MM.1S (cell line): ENCODE data around the gene ADD2.

Source experiments
- DNase-seq: peaks from one replicate; pipeline ENCODE4 v3.0.0-alpha.2; 2015
- H2AFZ ChIP-seq: fragments of 300-600 bp; sonication (generic); 2 replicates; pipeline ENCODE4 v1.6.0; 2016; ENCODE audit warnings: antibody characterized with exemption, low read length
- H3F3A ChIP-seq: fragments of 300-600 bp; sonication (generic); 2 replicates; pipeline ENCODE4 v1.6.1; 2016; ENCODE audit warnings: mild to moderate bottlenecking, antibody characterized with exemption, low read length, moderate library complexity, mixed read lengths; ENCODE audit not compliant: insufficient read depth
- H3K27ac ChIP-seq: fragments of 300-600 bp; sonication (generic); 2 replicates; pipeline ENCODE4 v1.5.1; 2016; ENCODE audit warnings: mild to moderate bottlenecking, low read length
- H3K27me3 ChIP-seq: fragments of 300-600 bp; sonication (generic); replicated peaks from 2 replicates; pipeline ENCODE4 v1.6.0; 2016; ENCODE audit warnings: low read length; ENCODE audit not compliant: insufficient read depth
- H3K36me3 ChIP-seq: fragments of 300-600 bp; sonication (generic); replicated peaks from 2 replicates; pipeline ENCODE4 v1.6.1; 2016; ENCODE audit warnings: mild to moderate bottlenecking, low read length, mixed read lengths; ENCODE audit not compliant: insufficient read depth
- H3K4me1 ChIP-seq: fragments of 300-600 bp; sonication (generic); 2 replicates; pipeline ENCODE4 v1.6.1; 2016; ENCODE audit warnings: low read length, mixed read lengths
- H3K4me2 ChIP-seq: fragments of 300-600 bp; sonication (generic); 2 replicates; pipeline ENCODE4 v1.6.0; 2016; ENCODE audit warnings: low read depth, low read length
- H3K4me3 ChIP-seq: fragments of 300-600 bp; sonication (generic); 2 replicates; pipeline ENCODE4 v1.5.1; 2016; ENCODE audit warnings: low read length, mixed read lengths
- H3K79me2 ChIP-seq: fragments of 300-600 bp; sonication (generic); 2 replicates; pipeline ENCODE4 v1.6.1; 2016; ENCODE audit warnings: mixed run types, low read length, mixed read lengths
- H3K9ac ChIP-seq: fragments of 300-600 bp; sonication (generic); 2 replicates; pipeline ENCODE4 v1.6.1; 2016; ENCODE audit warnings: low read length, mixed read lengths
- H3K9me2 ChIP-seq: fragments of 300-600 bp; sonication (generic); replicated peaks from 2 replicates; pipeline ENCODE4 v1.6.1; 2016; ENCODE audit warnings: mild to moderate bottlenecking, low read length, mixed read lengths; ENCODE audit not compliant: insufficient read depth
- H3K9me3 ChIP-seq: fragments of 300-600 bp; sonication (generic); replicated peaks from 2 replicates; pipeline ENCODE4 v1.6.1; 2016; ENCODE audit warnings: mild to moderate bottlenecking, low read length, mixed read lengths; ENCODE audit not compliant: insufficient read depth
- H4K20me1 ChIP-seq: fragments of 300-600 bp; sonication (generic); 2 replicates; pipeline ENCODE4 v1.6.1; 2016; ENCODE audit warnings: mild to moderate bottlenecking, low read length, moderate library complexity, mixed read lengths; ENCODE audit not compliant: insufficient read depth
- CTCF ChIP-seq: fragments of 300-600 bp; sonication (generic); IDR thresholded peaks from 2 replicates; pipeline ENCODE4 v1.5.1; 2016; ENCODE audit warnings: antibody characterized with exemption, low read length, mixed read lengths
- EZH2 ChIP-seq: fragments of 300-600 bp; sonication (generic); optimal IDR thresholded peaks from 2 replicates; pipeline ENCODE3; 2017; ENCODE audit warnings: low read depth, mild to moderate bottlenecking, antibody characterized with exemption, low read length, mixed read lengths
- EZH2phosphoT487 ChIP-seq: fragments of 300-600 bp; sonication (generic); IDR thresholded peaks from 2 replicates; pipeline ENCODE4 v1.6.1; 2018; ENCODE audit warnings: antibody characterized with exemption, low read length

ADD2 gene

GRCh38 chr2:70765507-70765906 is 2.5 kb downstream of the ADD2 start:
- peaks cover 3% of the 10 kb centered on the region; the same call in 1 of the 2 replicates for H3K79me2 ChIP-seq
- H3F3A ChIP-seq = no peaks in the 10 kb centered on the region
- no peak overlapping the region for H2AFZ ChIP-seq
- TF ChIP-seq EZH2phosphoT487 (no peak), EZH2 (no peak), CTCF (no peak)
- H3K4me3 ChIP-seq = no peak overlapping the region
- no peak overlapping the region for H3K27ac ChIP-seq
- H3K36me3 ChIP-seq = no peaks in the 10 kb centered on the region
- no peaks in the 10 kb centered on the region for H4K20me1 ChIP-seq
- no peaks in the 10 kb centered on the region for H3K9me2 ChIP-seq
- no peak for DNase-seq
- no peaks in the 10 kb centered on the region for H3K27me3 ChIP-seq
- H3K9ac ChIP-seq = no peak overlapping the region
- no peak overlapping the region for H3K4me2 ChIP-seq
- H3K4me1 ChIP-seq = peaks cover 6% of the 10 kb centered on the region
- no peaks in the 10 kb centered on the region for H3K9me3 ChIP-seq

- Histone ChIP-seq H3K4me2 (no peak overlapping the region), H3K27me3 (no peaks in the 10 kb centered on the region)
Measured at GRCh38 chr2:70759446-70759845, 8.6 kb downstream of the ADD2 start.

DNA sequence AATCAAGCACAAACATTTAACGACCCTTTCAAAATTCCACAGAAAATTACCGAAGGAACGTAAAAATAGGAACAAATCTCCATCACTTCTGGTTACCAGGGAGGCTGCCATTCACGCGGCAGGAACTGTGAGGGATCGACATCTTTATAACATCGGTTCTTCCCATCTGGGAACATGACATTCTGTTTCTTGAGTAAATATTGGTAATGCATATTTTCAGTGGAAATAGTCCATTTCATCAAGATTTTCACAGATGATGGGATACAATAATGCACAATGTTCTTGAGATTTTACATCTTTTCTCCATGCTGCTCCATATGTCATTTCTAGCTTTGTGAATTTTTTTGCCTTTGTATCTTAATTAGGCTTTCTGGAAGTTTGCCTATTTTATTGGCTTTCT is 10.0 kb downstream of the ADD2 start:
- no peak overlapping the region for H3K9ac ChIP-seq
- H3K79me2 ChIP-seq = 0 out of 2 replicates have a peak, but pooled peaks cover 4% of the 10 kb centered on the region
- no peak overlapping the region for H2AFZ ChIP-seq
- TF ChIP-seq EZH2phosphoT487 (no peak), EZH2 (no peak), CTCF (no peak)
- H3K36me3 ChIP-seq = no peaks in the 10 kb centered on the region
- H3K4me2 ChIP-seq = no peak overlapping the region
- H3F3A ChIP-seq = no peaks in the 10 kb centered on the region
- no peak for DNase-seq
- no peaks in the 10 kb centered on the region for H3K9me2 ChIP-seq
- no peak overlapping the region for H3K4me3 ChIP-seq
- no peaks in the 10 kb centered on the region for H3K4me1 ChIP-seq
- no peaks in the 10 kb centered on the region for H3K9me3 ChIP-seq
- no peaks in the 10 kb centered on the region for H4K20me1 ChIP-seq
- no peak overlapping the region for H3K27ac ChIP-seq
- H3K27me3 ChIP-seq = no peaks in the 10 kb centered on the region

More at GRCh38 chr2:70759446-70759845, 8.6 kb downstream of the ADD2 start:
- Histone ChIP-seq H3F3A (no peaks in the 10 kb centered on the region), H3K9me2 (no peaks in the 10 kb centered on the region), H4K20me1 (no peaks in the 10 kb centered on the region), H3K9ac (no peak overlapping the region), H2AFZ (no peak overlapping the region), H3K36me3 (no peaks in the 10 kb centered on the region), H3K9me3 (no peaks in the 10 kb centered on the region), H3K4me1 (no peaks in the 10 kb centered on the region), H3K4me3 (no peak overlapping the region), H3K79me2 (0 out of 2 replicates have a peak, but pooled peaks cover 4% of the 10 kb centered on the region), H3K27ac (no peak overlapping the region)
- no peak for DNase-seq
- no peak for TF ChIP-seq CTCF
- TF ChIP-seq EZH2phosphoT487 = no peak
